HCT116 (cell line): ENCODE results near the gene METTL25. TPM values are rescaled to one million over a fixed set of nuclear protein-coding genes. Genes with fewer than 3 reads are reported as not detected.
A peak's percentile ranks its signal among the peaks of the same experiment; 100 is the strongest.

Source experiments
- ATAC-seq: fragments of 200-7000 bp; cut with Tn5 transposase; 2 replicates; pipeline ENCODE4 v1.9.1; 2020; ENCODE audit warnings: mild to moderate bottlenecking, moderate library complexity
- BruUV-seq: library from RNA; stranded (reverse); fragments of 400-500 nt; replicated peaks from 2 replicates; lab custom pipeline; 2021; lab: Mats Ljungman, UMichigan
- CTCF ChIA-PET: fragments of 300-600 bp; sonication (Branson Sonifier 250); formaldehyde crosslinking; loops from one replicate; lab custom pipeline; 2021; ENCODE audit warnings: antibody characterized with exemption; lab: Charles Lee
- POLR2A ChIA-PET: fragments of 300-600, 350-600 bp; sonication (Branson Sonifier 250); formaldehyde crosslinking; loops from one replicate; lab custom pipeline; 2021; ENCODE audit warnings: antibody characterized with exemption; lab: Charles Lee
- RAD21 ChIA-PET, 2 experiments: fragments of 300-600 bp; sonication (Branson Sonifier 250); formaldehyde crosslinking; loops; one replicate each; lab custom pipeline; 2023; ENCODE audit warnings: low total read pairs in 2 of 2; ENCODE audit not compliant: uncharacterized antibody in 2 of 2, unreplicated experiment in 2 of 2, low non-redundant PET in 1 of 2; lab: Charles Lee
- DNase-seq: peaks from one replicate; pipeline ENCODE4 v3.0.0-alpha.2; 2010; ENCODE audit warnings: low read depth, low spot score
- H2AFZ ChIP-seq: fragments of 200-600 bp; shearing (Covaris generic), sonication (generic); 2 replicates; pipeline ENCODE4 v1.6.1; 2017; ENCODE audit warnings: low read depth, mixed run types, mixed read lengths, antibody characterized with exemption, low read length; ENCODE audit not compliant: poor library complexity, severe bottlenecking
- H3K27ac ChIP-seq: 2 replicates; pipeline ENCODE4 v1.5.1; 2012; ENCODE audit warnings: low read depth, low read length
- H3K27me3 ChIP-seq: fragments of 200-600 bp; sonication (generic); 2 replicates; pipeline ENCODE4 v1.6.1; 2016; ENCODE audit warnings: mixed run types, low read length, mixed read lengths; ENCODE audit not compliant: insufficient read depth
- H3K36me3 ChIP-seq, 2 experiments: fragments of 200-500 bp in 1 of 2; fragments of 200-600 bp in 1 of 2; sonication (Bioruptor generic) in 1 of 2; sonication (generic) in 1 of 2; 2 replicates each; pipeline versions ENCODE4 v1.5.1 to v1.6.1; 2014 to 2016; ENCODE audit warnings: low read length in 2 of 2, inconsistent platforms in 1 of 2, mixed read lengths in 1 of 2, mixed run types in 1 of 2; ENCODE audit not compliant: insufficient read depth in 2 of 2, control insufficient read depth in 1 of 2
- H3K4me1 ChIP-seq, 2 experiments: fragments of 200-600 bp in 1 of 2; sonication (generic) in 1 of 2; 2 replicates each; pipeline versions ENCODE4 v1.5.1 to v1.6.1; 2012 to 2017; ENCODE audit warnings: low read length in 2 of 2, inconsistent platforms in 1 of 2, mild to moderate bottlenecking in 1 of 2, mixed read lengths in 1 of 2, mixed run types in 1 of 2, moderate library complexity in 1 of 2; ENCODE audit not compliant: insufficient read depth in 2 of 2, control insufficient read depth in 1 of 2
- H3K4me2 ChIP-seq: fragments of 200-600 bp; sonication (generic); 2 replicates; pipeline ENCODE4 v1.6.1; 2017; ENCODE audit warnings: mixed run types, low read length, mixed read lengths
- H3K4me3 ChIP-seq, 2 experiments: fragments of 200-600 bp in 1 of 2; sonication (generic) in 1 of 2; replicated peaks in 1 of 2; 2 replicates each; pipeline ENCODE4 v1.5.1; 2011 to 2016; ENCODE audit warnings: low read length in 2 of 2, control low read depth in 1 of 2, low read depth in 1 of 2, mild to moderate bottlenecking in 1 of 2, mixed read lengths in 1 of 2, mixed run types in 1 of 2
- H3K79me2 ChIP-seq: fragments of 200-600 bp; sonication (generic); 2 replicates; pipeline ENCODE4 v1.6.1; 2017; ENCODE audit warnings: mild to moderate bottlenecking, mixed run types, low read length, moderate library complexity, mixed read lengths; ENCODE audit not compliant: insufficient read depth
- H3K9ac ChIP-seq: fragments of 200-600 bp; sonication (generic); 2 replicates; pipeline ENCODE4 v1.6.1; 2016; ENCODE audit warnings: low read length, mixed read lengths
- H3K9me2 ChIP-seq: fragments of 200-600 bp; sonication (generic), shearing (Covaris generic); 2 replicates; pipeline ENCODE4 v1.6.1; 2017; ENCODE audit warnings: mixed run types, mild to moderate bottlenecking, moderate library complexity; ENCODE audit not compliant: insufficient read depth
- H3K9me3 ChIP-seq, 2 experiments: fragments of 200-500 bp in 1 of 2; fragments of 200-600 bp in 1 of 2; sonication (Bioruptor generic) in 1 of 2; sonication (generic) in 1 of 2; 2 replicates each; pipeline ENCODE4 v1.6.1; 2014 to 2017; ENCODE audit warnings: low read length in 2 of 2, mixed read lengths in 2 of 2, inconsistent platforms in 1 of 2, low read depth in 1 of 2, mild to moderate bottlenecking in 1 of 2, mixed run types in 1 of 2, moderate library complexity in 1 of 2; ENCODE audit not compliant: control insufficient read depth in 1 of 2, insufficient read depth in 1 of 2
- H4K20me1 ChIP-seq: fragments of 200-600 bp; sonication (generic), shearing (Covaris generic); 2 replicates; pipeline ENCODE4 v1.6.1; 2017; ENCODE audit warnings: mixed run types, mild to moderate bottlenecking, moderate library complexity; ENCODE audit not compliant: insufficient read depth
- CBX3 ChIP-seq: IDR thresholded peaks from 2 replicates; pipeline ENCODE4 v1.6.1; 2012; ENCODE audit warnings: low read depth
- EGR1 ChIP-seq: IDR thresholded peaks from 2 replicates; pipeline ENCODE4 v1.6.1; 2012; ENCODE audit warnings: low read depth
- ELF1 ChIP-seq: IDR thresholded peaks from 2 replicates; pipeline ENCODE4 v1.6.1; 2012; ENCODE audit warnings: low read depth, borderline replicate concordance
- POLR2A ChIP-seq: IDR thresholded peaks from 2 replicates; pipeline ENCODE4 v1.7.0; 2011; ENCODE audit warnings: borderline replicate concordance; ENCODE audit not compliant: insufficient read depth, insufficient read length; ENCODE audit errors: extremely low read depth
- intact Hi-C: fragments of 100-400 bp; cut with micrococcal nuclease; formaldehyde crosslinking; loops from 2 replicates; pipeline ENCODE4 v1.10.0; 2022
- total RNA-seq: library from RNA; stranded (reverse); gene quantifications from one replicate; pipeline ENCODE4 v1.2.1, GENCODE V29; 2021; ENCODE audit not compliant: unreplicated experiment
- TF ChIP-seq, protein P1 (sequence below): IDR thresholded peaks from 2 replicates; pipeline ENCODE4 v1.6.1; 2012
- TF ChIP-seq, protein P2 (sequence below): IDR thresholded peaks from 2 replicates; pipeline ENCODE4 v1.6.1; 2012; ENCODE audit warnings: low read depth
- TF ChIP-seq, protein P3 (sequence below): IDR thresholded peaks from 2 replicates; pipeline ENCODE4 v1.6.1; 2011; ENCODE audit warnings: mild to moderate bottlenecking, low read length, moderate library complexity; ENCODE audit not compliant: insufficient replicate concordance; ENCODE audit errors: extremely low read depth

METTL25 gene
- total RNA-seq, 1 experiment from 2014 or later, result 4.4 TPM

DNA sequence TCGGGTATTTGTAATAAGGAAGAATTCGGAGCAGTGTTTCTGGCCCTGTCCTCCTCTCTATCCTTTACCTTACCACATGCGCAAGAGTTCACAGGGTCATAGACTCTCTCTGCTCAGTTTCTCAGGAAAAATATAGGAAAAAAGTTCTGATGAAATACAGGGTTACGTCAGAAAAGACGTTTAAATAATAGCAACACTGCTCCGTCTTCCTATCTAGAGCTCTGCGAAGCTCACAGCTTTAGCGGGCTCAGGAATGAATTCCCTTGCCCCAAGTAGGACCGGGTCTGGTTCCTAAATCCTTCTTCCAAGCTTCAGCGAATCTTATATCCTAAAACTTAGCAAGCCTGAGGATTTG is 507 bp upstream of the METTL25 start:
- H3K79me2 ChIP-seq, result peaks cover 46% of the 10 kb centered on the region
- RAD21 ChIA-PET, result no interaction called here
- H3K4me2 ChIP-seq, result peak overlapping the region; percentile 88
- H3K9me2 ChIP-seq, result no peaks in the 10 kb centered on the region
- TF ChIP-seq ELF1, result no peak
- no peak for TF ChIP-seq CBX3
- TF ChIP-seq, protein P1, sequence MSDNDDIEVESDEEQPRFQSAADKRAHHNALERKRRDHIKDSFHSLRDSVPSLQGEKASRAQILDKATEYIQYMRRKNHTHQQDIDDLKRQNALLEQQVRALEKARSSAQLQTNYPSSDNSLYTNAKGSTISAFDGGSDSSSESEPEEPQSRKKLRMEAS, result no peak
- TF ChIP-seq, protein P2, sequence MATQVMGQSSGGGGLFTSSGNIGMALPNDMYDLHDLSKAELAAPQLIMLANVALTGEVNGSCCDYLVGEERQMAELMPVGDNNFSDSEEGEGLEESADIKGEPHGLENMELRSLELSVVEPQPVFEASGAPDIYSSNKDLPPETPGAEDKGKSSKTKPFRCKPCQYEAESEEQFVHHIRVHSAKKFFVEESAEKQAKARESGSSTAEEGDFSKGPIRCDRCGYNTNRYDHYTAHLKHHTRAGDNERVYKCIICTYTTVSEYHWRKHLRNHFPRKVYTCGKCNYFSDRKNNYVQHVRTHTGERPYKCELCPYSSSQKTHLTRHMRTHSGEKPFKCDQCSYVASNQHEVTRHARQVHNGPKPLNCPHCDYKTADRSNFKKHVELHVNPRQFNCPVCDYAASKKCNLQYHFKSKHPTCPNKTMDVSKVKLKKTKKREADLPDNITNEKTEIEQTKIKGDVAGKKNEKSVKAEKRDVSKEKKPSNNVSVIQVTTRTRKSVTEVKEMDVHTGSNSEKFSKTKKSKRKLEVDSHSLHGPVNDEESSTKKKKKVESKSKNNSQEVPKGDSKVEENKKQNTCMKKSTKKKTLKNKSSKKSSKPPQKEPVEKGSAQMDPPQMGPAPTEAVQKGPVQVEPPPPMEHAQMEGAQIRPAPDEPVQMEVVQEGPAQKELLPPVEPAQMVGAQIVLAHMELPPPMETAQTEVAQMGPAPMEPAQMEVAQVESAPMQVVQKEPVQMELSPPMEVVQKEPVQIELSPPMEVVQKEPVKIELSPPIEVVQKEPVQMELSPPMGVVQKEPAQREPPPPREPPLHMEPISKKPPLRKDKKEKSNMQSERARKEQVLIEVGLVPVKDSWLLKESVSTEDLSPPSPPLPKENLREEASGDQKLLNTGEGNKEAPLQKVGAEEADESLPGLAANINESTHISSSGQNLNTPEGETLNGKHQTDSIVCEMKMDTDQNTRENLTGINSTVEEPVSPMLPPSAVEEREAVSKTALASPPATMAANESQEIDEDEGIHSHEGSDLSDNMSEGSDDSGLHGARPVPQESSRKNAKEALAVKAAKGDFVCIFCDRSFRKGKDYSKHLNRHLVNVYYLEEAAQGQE, result no peak
- no peak for TF ChIP-seq EGR1
- TF ChIP-seq, protein P3, sequence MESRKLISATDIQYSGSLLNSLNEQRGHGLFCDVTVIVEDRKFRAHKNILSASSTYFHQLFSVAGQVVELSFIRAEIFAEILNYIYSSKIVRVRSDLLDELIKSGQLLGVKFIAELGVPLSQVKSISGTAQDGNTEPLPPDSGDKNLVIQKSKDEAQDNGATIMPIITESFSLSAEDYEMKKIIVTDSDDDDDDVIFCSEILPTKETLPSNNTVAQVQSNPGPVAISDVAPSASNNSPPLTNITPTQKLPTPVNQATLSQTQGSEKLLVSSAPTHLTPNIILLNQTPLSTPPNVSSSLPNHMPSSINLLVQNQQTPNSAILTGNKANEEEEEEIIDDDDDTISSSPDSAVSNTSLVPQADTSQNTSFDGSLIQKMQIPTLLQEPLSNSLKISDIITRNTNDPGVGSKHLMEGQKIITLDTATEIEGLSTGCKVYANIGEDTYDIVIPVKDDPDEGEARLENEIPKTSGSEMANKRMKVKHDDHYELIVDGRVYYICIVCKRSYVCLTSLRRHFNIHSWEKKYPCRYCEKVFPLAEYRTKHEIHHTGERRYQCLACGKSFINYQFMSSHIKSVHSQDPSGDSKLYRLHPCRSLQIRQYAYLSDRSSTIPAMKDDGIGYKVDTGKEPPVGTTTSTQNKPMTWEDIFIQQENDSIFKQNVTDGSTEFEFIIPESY, result no peak
- TF ChIP-seq POLR2A, result no peak
- TF ChIP-seq, all 23 proteins: peak for 0
- Histone ChIP-seq H3K36me3 (peaks cover 18 to 34% of the 10 kb centered on the region in 2 experiments), H3K9me3 (no peaks in the 10 kb centered on the region), H3K27me3 (no peaks in the 10 kb centered on the region), H3K27ac (peak overlapping the region; percentile 65), H2AFZ (no peak overlapping the region), H3K4me1 (peaks cover 3 to 15% of the 10 kb centered on the region in 2 experiments; a peak in 3 of 4 replicates), H3K4me3 (peak overlapping the region; percentile 84 to 88), H3K9ac (peak overlapping the region; percentile 95), H4K20me1 (no peaks in the 10 kb centered on the region)
- DNase-seq (no peak), ATAC-seq (no peak; the same call in 1 of the 2 replicates)
- CTCF ChIA-PET, result interaction anchor here (0.6 to 1.4 kb wide), 7 partner anchors 8 to 714 kb away, joined by 3 to 18 read pairs (median 4); no protein-coding TSS in a partner anchor
- BruUV-seq, result TSS peak; percentile 51
- intact Hi-C loops, result loop anchor here (1.0 to 10.0 kb wide), 3 partner anchors 267 to 714 kb away; partner anchors contain the start of gene TMTC2
- POLR2A ChIA-PET, result interaction anchor here (1.8 kb wide), 1 partner anchor 307 kb away, joined by 4 read pairs; no protein-coding TSS in a partner anchor
